Mononuclear cell (primary cell): ENCODE data around the gene TUBB2B. TPM values are rescaled to one million over a fixed set of nuclear protein-coding genes. Genes with fewer than 3 reads are reported as not detected.

ENCODE experiments used
- H3K27me3 ChIP-seq: 2 replicates; pipeline ENCODE4 v1.6.0; 2011; ENCODE audit warnings: low read length, control low read depth; ENCODE audit not compliant: insufficient read depth
- H3K4me1 ChIP-seq: 2 replicates; pipeline ENCODE4 v1.5.1; 2011; ENCODE audit warnings: mild to moderate bottlenecking, low read length, control low read depth; ENCODE audit not compliant: insufficient read depth
- H3K4me3 ChIP-seq: 2 replicates; pipeline ENCODE4 v1.5.1; 2011; ENCODE audit warnings: mild to moderate bottlenecking, low read length, moderate library complexity
- H3K9me3 ChIP-seq: 2 replicates; pipeline ENCODE4 v1.5.1; 2011; ENCODE audit warnings: low read depth, mild to moderate bottlenecking, control low read depth, low read length
- total RNA-seq: library from RNA; depleted of rRNA; stranded (reverse); fragments of >200 nt; gene quantifications from one replicate; pipeline ENCODE4 v1.2.3, GENCODE V29; 2012

TUBB2B gene
- total RNA-seq, 1 donor, result 0.84 TPM

- no peaks in the 10 kb centered on the region for H3K9me3 ChIP-seq
- no peaks in the 10 kb centered on the region for H3K27me3 ChIP-seq
- peaks cover 41% of the 10 kb centered on the region for H3K4me1 ChIP-seq
- H3K4me3 ChIP-seq, result no peak overlapping the region
Observed at GRCh38 chr6:3261921-3262320, 34.5 kb upstream of the TUBB2B start.

DNA sequence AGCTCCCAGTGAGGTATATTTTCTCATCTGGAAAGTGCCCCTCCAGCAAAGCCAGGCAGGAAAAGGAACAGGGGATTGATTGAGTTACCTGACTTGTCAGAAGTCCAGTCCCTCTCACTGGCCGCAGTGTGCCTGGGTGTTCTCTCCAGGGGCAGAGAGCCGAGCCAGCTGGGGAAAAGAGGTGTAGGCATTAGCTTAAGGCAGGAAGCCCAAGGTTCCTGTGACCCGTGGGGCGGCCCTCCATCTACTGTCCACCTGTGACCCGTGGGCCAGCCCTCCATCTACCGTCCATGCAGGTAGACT, 34.0 kb upstream of the TUBB2B start:
- no peaks in the 10 kb centered on the region for H3K27me3 ChIP-seq
- no peak overlapping the region for H3K4me3 ChIP-seq
- H3K4me1 ChIP-seq, result peaks cover 41% of the 10 kb centered on the region
- H3K9me3 ChIP-seq, result no peaks in the 10 kb centered on the region

- H3K4me1 ChIP-seq, result peaks cover 41% of the 10 kb centered on the region
- H3K27me3 ChIP-seq, result no peaks in the 10 kb centered on the region
- no peak overlapping the region for H3K4me3 ChIP-seq
- H3K9me3 ChIP-seq, result no peaks in the 10 kb centered on the region
Observed at GRCh38 chr6:3260772-3261517, 33.5 kb upstream of the TUBB2B start.

DNA sequence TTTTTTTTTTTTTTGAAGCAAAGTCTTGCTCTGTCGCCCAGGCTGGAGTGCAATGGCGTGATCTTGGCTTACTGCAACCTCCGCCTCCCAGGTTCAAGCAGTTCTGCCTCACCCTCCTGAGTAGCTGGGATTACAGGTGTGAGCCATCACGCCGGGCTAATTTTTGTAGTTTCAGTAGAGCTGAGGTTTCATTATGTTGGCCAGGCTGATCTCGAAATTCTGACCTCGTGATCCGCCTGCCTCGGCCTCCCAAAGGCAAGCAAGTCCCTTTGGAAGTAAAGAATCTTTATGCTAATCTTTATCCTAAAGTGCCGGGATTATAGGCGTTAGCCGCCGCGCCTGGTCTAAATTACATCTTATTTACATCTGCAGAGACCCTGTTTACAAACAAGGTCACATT, 32.8 kb upstream of the TUBB2B start:
- Histone ChIP-seq H3K9me3 (no peaks in the 10 kb centered on the region), H3K4me1 (peaks cover 41% of the 10 kb centered on the region), H3K27me3 (no peaks in the 10 kb centered on the region), H3K4me3 (no peak overlapping the region)

DNA sequence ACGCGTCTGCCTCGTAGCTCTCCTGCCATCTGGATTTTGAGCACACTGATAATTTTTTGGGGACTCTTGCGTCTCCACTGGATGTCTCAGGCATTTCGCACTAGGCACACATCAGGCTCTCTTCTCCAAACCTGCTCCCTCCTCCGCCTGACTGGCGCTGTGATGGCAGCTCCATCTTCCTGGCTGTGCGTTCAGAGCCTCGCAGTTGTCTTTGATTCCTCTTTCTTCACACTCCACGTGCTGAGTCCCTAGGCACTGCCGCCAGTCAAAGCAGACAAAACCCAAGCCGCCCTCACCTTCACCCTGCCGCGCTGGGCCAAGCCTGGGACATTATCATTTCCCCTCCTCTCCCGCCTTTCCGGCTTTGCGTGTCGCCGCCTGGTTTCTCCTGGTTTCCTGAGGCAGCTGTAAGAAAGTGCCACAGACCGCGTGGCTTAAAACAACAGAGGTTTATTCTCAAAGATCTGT, 32.1 kb upstream of the TUBB2B start:
- Histone ChIP-seq H3K4me3 (peak overlapping the region; percentile 75), H3K27me3 (no peaks in the 10 kb centered on the region), H3K9me3 (no peaks in the 10 kb centered on the region), H3K4me1 (peaks cover 41% of the 10 kb centered on the region)

DNA sequence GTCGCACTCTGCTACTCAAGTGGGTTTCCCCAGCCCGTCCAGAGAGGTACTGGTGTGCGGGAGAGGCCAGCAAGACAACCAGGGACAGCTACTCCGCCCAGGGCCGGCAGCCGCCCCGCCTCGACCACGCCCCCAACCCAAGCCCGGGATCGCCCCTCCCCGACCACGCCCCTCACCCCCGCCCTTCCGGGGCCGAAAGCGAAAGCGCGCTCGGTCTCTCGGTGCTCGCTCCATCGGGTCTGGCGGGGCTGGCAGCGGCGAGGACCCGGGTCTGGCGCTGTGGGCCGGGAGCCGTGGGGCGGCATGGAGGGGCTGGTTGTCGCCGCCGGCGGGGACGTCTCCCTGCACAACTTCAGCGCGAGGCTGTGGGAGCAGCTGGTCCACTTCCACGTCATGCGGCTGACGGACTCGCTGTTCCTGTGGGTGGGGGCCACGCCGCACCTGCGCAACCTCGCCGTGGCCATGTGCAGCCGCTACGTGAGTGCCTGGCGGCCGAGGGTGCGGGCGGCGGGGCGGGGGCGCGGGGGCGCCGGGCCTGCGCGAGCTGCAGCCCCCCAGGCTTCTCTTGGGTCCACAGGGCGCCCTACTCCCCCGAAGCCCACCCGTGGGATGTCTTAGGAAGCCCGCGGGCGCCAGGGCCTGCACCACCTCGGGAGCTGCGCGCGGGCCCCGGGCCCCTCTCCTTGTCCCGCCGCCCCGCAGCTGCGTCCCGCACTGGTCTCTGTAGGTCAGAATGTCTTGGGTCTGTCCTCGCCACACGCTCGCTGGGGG, 31.5 kb upstream of the TUBB2B start, which contains the start of gene PSMG4:
Gene PSMG4 (plus strand): TSS at position 228 of the 771 bp plus-strand sequence. CDS start 76 bp downstream, at position 304.
- Histone ChIP-seq H3K4me3 (peak within 1 kb of the TSS; percentile 75), H3K9me3 (no peaks in the 10 kb centered on the region), H3K4me1 (peaks cover 40% of the 10 kb centered on the region), H3K27me3 (no peaks in the 10 kb centered on the region)

- Histone ChIP-seq H3K27me3 (no peaks in the 10 kb centered on the region), H3K4me1 (peaks cover 33% of the 10 kb centered on the region), H3K4me3 (peak overlapping the region; percentile 75), H3K9me3 (no peaks in the 10 kb centered on the region)
Observed at GRCh38 chr6:3258201-3258600, 30.7 kb upstream of the TUBB2B start.

DNA sequence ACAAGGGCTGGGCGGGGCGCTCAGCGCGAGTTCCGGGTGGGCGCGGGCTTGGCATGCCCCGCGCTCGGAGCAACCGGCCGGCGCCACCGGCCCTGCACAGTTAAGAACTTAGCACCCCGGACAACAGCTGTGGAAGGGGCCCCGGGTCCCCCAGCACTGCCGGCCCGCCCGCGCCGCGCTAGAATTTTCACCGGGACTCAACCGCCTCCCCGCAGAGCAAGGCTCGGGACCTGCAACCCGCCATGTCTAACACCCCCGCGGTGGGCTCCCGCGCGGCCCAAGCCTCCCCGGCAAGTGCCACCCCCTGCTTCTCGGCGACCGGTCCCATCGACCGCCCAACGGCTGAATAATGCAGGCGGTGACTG, 26.1 kb upstream of the TUBB2B start:
- Histone ChIP-seq H3K9me3 (no peaks in the 10 kb centered on the region), H3K4me3 (no peak overlapping the region), H3K27me3 (peaks cover 6% of the 10 kb centered on the region), H3K4me1 (peaks cover 14% of the 10 kb centered on the region)

GRCh38 chr6:3252861-3253596, 25.6 kb upstream of the TUBB2B start:
- Histone ChIP-seq H3K27me3 (peaks cover 11% of the 10 kb centered on the region), H3K4me3 (no peak overlapping the region), H3K9me3 (no peaks in the 10 kb centered on the region), H3K4me1 (peaks cover 9% of the 10 kb centered on the region)

DNA sequence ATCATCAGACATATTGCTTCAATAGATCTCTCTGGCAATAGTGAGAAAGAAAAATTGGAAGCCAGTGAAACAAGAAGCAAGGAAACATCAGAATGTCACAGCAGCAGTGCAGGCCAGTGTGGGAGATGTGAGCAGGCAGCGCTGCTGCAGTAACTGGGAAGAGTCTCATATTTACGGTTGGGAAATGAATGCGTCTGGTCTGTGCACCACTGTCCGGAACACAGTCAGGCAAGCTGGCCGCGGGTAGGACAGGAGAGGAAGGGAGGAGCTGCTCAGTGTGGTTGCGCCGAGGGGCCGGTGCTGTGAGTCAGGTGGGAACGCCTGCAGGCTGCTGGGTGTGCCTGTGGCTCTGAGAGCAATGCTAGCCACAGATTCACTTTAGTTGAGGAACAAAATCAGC, 24.9 kb upstream of the TUBB2B start:
- Histone ChIP-seq H3K4me1 (peaks cover 9% of the 10 kb centered on the region), H3K9me3 (no peaks in the 10 kb centered on the region), H3K4me3 (no peak overlapping the region), H3K27me3 (peaks cover 13% of the 10 kb centered on the region)

- H3K4me1 ChIP-seq, result peaks cover 9% of the 10 kb centered on the region
- no peak overlapping the region for H3K4me3 ChIP-seq
- H3K9me3 ChIP-seq, result no peaks in the 10 kb centered on the region
- peaks cover 16% of the 10 kb centered on the region for H3K27me3 ChIP-seq
Observed at GRCh38 chr6:3251462-3252314, 24.2 kb upstream of the TUBB2B start.

DNA sequence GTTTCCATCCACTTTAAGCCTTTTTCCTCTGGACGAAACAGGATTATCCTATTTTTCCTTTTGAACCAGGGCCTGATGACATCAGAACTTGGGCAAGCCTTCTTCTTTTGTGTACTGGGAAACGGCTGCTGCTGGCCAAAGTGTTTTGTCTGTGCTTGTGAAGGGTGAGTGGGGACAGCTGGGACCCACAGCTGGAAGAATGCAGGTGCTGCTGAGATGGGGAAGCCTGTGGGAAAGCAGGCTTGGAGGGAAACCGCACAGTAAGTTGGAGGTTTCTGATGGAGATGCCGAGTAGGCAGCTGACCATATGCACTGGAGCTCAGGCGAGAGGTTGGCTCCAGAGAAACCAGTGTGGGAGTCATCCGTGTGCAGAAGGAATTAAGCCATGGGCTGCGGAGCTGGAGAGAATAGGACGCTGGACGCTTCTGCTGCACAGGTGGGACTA, 22.8 kb upstream of the TUBB2B start:
- no peak overlapping the region for H3K4me3 ChIP-seq
- peaks cover 16% of the 10 kb centered on the region for H3K27me3 ChIP-seq
- H3K9me3 ChIP-seq, result no peaks in the 10 kb centered on the region
- H3K4me1 ChIP-seq, result peaks cover 9% of the 10 kb centered on the region

DNA sequence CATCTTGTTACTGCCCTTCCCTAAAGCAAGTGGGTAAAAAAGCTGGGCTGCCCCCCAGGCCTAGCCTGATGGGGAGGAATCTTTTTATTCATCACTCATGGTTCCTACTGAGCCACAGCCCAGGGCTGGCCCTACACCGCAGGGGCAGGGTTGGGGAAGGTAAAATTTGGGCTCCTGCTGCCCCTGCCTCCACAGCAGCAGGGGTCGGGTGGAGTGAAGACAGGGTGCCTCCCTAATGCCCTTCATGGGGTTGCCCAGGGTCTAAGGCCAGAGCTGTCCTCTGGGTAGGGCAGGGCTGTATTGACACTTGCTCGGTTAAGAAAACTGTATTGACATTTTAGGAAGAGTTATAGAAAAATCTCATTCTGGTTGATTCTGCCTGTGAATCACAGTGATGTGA, 22.4 kb upstream of the TUBB2B start:
- peaks cover 16% of the 10 kb centered on the region for H3K27me3 ChIP-seq
- H3K4me1 ChIP-seq, result peaks cover 9% of the 10 kb centered on the region
- no peaks in the 10 kb centered on the region for H3K9me3 ChIP-seq
- no peak overlapping the region for H3K4me3 ChIP-seq

DNA sequence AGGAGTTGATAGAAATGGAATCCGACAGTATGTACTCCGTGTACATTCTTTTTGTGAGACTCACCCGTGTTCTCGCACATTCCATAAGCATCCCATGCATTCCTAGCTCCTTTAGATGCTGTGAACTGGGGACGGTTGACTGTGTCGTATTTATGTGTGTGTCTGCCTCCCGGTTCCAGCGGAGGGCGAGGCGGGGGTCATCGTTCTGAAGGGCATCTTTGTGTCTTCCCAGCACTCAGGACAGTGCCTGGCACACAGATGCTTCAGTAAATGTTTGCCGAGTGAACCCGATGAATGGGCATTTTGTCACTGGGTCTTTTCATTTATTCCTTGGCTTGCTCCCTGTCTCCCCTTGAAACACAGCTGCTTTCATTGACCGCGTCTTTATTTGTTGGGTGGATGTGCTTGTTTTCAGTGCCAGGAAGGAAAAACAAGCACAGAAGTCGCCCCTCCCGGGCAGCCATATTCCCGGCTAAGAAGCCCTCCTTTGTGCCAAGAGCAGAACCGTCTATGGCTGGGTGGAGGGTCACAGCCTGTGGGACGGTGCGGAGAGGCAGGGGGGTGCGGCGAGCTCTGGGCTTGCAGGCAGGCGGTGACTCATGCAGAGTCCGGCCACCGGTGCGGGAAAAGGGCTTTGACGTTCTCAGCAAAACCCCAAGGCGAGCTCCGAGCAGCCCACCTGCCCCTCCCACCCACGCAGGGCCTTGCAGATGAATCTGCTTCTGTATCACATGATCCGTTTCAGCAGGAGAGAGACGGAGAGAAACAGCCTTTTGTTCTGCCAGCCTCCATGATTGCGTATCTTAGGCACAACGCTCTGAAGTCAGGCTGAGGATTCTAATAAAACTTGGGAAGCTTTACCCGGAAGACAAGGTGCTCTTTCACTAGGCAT, 20.0 kb upstream of the TUBB2B start:
- H3K27me3 ChIP-seq, result peaks cover 16% of the 10 kb centered on the region

More for the DNA sequence above, 20.0 kb upstream of the TUBB2B start:
- Histone ChIP-seq H3K4me1 (peaks cover 9% of the 10 kb centered on the region), H3K4me3 (no peak overlapping the region), H3K9me3 (no peaks in the 10 kb centered on the region)
